Stimulated activated CD4-positive, alpha-beta T cell treated with anti-CD3 and anti-CD28 coated beads, Interleukin-1b, Interleukin-23, amount 100 ng/mL, for 24 hours (primary cell): ENCODE results near the gene TMEM42.
"Not testable (repeated sequence)": the region's sequence is repeated elsewhere in the genome, so short reads cannot be mapped to it uniquely, and the experiment has no call there.

Experiments
- DNase-seq, 4 experiments: peaks; one replicate each; pipeline ENCODE4 v3.0.0-alpha.2; 2020; ENCODE audit warnings: low read depth in 4 of 4, low spot score in 1 of 4

Gene TMEM42

DNA sequence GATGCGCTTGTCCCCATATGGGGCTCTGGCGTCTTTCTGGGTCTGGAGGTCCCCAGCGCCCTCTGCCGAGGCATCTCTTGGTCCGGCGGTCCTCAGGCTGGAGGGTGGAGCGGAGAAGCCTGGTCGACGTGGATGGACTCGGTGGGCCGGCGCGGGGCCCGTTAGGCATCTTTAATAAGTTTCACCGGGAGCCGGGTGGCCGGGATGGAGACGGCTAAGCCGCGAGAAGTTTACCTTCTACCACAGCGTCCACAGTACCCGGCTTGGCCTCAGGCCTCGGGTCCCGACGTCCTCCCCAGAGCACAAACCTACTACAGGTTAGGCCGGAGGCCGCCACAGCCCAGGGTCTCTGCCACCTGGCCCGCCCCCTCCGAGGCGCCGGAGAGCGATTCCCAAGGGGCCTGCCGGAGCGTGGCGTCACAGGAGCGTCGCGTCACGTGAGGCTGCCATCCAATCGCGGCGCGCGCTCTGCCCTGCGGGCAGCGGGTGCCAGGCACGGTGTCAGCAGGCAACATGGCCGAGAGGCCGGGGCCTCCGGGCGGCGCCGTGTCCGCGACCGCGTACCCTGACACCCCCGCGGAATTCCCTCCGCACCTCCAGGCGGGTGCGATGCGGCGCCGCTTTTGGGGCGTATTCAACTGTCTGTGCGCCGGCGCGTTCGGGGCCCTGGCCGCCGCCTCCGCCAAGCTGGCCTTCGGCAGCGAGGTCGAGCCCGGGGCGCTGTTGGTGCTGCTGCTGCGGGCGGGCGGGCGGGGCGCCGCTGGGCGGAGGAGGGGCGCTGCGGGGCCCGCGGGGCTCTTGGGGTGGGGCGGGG lies at the start of gene TMEM42:
TMEM42 (plus strand) TSS at position 501 of the 814 bp plus-strand sequence; CDS start at position 514, 13 bp downstream.
- peak; percentile 72 to 79 (median 76) for DNase-seq

DNA sequence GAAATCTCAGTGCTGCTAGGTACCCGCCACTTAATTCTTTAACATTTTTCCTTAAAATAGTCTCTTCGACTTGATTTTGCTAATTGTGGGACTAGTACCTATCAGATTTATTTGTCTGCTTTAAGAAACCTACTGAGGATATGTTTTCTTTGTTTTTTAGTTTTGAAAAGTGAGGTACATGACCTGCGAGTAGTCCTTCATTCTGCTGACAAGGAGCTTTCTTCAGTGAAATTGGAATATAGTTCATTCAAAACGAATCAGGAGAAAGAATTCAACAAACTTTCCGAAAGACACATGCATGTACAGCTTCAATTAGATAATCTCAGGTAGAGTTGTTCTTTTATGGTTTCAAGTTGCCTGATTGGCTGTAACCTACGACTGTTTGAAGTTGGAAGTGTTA lies 47.0 kb upstream of the TMEM42 start:
- DNase-seq, result no peak

DNA sequence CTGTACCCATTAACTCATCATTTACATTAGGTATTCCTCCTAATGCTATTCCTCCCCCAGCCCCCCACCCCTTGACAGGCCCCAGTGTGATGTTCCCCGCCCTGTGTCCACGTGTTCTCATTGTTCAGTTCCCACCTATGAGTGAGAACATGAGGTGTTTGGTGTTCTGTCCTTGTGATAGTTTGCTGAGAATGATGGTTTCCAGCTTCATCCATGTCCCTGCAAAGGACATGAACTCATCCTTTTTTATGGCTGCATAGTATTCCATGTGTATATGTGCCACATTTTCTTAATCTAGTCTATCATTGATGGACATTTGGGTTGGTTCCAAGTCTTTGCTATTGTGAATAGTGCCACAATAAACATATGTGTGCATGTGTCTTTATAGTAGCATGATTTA lies 45.4 kb upstream of the TMEM42 start:
- not testable (repeated sequence) for DNase-seq

DNA sequence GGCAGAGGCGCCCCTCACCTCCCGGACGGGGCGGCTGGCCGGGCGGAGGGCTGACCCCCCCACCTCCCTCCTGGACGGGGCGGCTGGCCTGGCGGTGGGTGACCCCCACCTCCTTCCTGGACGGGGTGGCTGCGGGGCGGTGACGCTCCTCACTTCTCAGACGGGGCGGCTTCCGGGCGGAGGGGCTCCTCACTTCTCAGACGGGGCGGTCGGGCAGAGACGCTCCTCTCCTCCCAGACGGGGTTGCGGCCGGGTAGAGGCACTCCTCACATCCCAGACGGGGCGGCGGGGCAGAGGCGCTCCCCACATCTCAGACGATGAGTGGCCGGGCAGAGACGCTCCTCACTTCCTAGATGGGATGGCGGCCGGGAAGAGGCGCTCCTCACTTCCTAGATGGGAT lies 40.5 kb upstream of the TMEM42 start:
- not testable (repeated sequence) for DNase-seq

DNA sequence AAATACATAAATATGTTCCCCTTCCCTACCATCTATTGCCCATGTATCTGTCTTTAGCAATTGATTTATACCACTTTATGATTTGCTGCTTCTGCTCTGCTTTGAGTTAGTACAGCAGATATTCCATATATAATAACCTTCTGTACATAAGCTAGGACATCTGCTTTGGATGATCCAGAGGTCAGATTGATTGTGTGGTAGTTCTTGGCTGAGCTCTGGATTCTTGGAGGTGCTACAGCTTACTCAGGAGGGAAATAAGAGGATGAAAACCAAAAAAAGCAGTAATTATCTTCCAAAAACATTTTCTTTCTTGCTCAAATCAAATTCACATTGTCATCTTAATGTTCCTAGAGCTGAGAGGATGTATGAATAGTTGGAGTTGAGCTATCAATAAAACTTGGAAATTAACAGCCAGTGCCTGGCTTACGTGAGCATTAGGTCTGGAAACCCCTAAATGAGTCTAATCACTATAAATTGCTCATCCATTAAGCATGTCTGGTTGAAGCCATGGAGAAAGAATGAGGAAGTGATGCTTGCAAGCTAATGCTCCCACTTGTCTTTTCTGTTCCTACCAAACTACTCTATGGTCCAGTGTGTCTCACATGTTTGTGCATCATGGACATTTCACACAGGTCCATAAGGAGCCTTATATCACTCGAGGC lies 36.3 kb upstream of the TMEM42 start:
- DNase-seq, result no peak

DNA sequence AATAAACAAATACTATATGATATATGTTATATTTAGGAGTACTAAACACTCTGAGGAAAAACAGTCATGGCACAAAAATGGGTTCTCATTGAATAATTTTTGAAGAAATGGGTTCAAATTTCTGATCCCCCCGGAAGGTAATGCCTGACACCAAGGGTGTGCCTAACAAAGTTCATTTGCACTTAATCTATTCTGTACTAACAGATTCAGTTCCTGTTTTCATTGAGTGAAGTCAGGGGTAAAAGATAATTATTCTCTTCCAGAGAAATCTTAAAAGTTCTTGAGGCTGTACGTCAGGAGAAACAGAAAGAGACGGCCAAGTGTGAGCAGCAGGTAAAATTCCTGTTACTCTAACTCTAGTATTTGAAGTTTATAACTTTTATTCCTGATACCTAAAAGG lies 34.5 kb upstream of the TMEM42 start:
- no peak for DNase-seq

DNA sequence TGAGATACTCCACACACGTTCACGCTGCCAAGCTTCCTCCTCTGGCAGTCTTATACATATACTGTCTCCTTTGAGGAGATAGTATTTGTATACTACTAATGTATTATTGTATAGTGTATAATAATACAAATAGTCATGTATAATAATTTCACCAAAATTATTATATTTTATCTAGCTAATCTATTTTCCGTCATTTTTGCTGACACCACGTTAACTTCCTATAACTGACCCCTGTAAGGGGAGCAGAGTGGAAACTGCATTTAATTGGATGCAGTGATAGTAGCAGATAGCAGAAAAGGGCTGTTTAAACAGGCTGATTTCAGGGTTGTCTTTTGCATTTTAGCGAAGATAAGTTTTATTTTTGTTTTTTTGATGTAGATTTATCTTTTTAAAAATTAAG lies 30.5 kb upstream of the TMEM42 start:
- no peak for DNase-seq

DNA sequence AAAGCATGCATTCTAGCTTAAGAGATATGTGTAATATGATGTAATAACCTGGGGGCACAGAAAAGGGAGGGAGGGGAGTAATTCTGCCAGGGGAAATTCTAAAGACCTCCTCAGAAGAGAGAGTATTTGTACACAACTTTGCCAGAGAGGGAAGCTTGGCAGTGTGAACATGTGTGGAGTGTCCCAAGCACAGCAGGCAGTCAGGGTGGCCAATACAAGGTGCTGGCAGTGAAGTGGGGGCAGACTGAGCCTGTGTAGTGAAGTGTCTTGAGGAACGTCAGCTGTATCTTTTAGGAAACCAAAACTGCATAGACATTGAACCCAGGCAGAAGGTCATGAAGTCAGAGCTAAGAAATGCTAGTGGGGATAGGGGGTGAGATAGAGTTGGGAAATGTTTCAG lies 29.7 kb upstream of the TMEM42 start:
- no peak for DNase-seq

DNA sequence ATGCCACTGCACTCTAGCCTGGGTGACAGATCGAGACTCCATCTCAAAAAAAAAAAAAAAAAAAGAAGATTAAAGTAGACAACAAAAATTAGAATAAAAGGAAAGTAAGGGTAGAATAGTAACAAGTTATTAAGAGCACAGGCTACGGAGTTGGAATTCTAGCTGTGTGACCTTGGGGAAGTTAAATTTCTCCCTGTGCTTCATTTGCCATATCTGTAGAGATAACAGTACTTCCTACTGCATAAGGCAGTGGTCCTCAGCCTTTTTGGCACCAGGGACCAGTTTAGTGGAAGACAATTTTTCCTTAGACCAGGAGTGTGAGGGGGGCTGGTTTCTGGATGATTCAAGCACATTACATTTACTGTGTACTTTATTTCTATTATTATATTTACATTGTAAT lies 28.7 kb upstream of the TMEM42 start:
- DNase-seq, result no peak

DNA sequence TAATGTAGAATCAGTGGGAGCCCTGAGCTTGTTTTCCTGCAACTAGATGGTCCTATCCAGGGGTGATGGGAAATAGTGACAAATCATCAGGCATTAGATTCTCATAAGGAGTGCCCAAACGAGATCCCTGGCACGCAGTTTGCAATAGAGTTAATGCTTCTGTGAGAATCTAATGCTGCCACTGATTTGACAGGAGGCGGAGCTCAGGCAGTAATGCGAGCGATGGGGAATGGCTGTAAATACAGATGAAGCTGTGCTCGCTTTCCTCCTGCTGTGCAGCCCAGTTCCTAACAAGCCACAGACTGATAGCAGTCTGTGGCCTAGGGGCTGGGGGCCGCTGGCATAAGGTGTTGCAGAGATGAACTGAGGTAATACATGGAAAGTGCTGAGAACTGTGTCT lies 28.3 kb upstream of the TMEM42 start:
- no peak for DNase-seq

DNA sequence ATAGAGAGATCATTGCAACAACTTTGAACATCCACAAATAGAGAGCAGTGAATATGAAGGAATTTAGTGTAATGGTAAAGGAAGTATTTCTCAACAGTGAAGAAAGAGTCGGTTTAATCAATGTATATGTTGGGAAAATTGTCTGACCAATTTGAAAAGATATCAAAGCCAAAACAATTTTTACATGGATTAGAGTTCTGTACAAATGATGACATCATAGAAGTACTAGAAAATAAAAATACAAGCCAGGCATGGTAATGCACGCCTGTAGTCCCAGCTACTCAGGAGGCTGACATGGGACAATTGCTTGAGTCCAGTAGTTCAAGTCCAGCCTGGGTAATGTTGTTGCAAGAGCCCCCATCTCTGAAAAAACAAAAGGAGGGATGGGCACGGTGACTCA lies 26.0 kb upstream of the TMEM42 start:
- DNase-seq, result no peak

DNA sequence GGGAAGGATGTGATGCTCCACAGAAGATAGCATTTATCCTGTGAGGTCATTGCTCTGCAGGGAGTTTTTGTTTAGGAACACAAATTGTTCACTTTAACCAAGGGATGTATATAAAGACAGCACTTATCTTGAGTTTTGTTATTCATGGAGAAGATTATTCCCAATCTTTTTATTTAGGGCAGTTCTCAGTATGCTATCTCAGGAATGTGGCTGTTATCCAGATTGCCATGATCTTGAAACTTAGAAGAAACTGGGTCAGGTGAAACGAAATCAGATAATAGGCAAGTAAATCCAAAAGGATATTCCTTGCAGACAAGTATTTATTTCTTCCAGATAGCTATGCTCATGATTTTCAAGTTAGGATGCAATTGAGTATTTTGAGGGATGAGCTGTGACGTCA lies 19.3 kb upstream of the TMEM42 start:
- DNase-seq, result no peak

DNA sequence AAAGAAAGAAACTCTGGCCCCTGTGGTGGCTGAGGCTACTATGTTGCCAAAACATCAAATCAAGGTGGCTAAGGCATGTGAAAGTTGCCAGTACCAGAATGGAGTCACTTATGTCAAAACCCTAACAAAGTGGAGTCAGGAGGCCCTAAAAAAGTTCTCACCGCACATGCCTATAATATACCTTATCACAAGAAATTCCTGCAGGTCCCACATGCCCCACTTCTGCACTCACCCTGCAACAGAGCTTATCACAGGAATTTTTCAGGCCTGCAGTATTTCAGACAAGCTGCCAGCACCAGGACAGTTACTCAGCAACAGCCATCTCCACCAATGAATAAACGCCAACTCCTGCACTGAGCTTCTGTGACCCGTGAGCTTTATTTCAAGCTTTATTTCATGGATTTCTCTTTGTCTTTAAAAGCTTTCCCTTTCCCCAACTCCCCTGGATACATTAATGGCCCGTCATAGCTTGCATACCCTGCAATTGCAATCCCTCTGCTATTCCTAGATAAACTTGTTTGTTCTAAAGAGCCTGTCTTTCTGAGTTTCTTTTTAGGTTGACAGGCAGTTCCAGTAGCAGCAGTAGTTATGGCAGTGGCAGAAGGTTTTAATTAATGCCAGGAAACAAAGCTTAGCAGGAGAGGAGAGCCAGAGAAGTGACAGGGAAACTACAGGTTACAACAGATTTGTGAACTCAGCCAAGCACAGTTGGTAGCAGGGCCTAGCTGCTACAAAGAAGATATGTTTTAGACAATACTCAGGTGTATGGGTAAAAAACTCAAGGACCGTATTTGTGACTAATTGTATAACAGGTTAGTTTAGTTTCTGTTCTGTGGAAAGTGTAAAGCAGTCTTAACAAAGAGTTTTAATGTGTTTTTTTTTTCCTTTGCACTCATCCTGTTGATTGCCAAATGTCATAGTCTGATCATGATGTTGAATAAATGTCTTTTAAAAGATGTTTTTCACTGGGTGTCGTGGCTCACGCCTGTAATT lies 15.9 kb upstream of the TMEM42 start:
- no peak for DNase-seq

DNA sequence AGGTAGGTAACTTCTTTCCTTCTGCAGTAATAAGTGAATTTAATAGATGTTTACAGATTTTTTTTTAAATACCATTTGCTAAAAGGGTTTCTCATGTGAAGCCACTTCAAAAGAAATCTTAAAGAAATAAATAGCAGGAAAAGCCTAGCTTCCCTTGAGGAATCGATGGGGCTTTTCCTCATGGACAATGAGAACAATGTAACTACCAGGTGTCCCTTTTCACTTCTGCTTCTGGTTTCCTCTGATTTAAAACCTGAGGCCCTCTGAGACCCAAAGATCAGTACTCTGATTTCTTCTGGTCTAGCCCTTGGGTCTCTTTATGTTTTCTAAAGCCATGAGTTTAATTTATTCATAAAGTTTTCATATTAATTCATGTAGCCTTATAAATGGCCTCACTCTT lies 13.1 kb upstream of the TMEM42 start:
- DNase-seq, result no peak

DNA sequence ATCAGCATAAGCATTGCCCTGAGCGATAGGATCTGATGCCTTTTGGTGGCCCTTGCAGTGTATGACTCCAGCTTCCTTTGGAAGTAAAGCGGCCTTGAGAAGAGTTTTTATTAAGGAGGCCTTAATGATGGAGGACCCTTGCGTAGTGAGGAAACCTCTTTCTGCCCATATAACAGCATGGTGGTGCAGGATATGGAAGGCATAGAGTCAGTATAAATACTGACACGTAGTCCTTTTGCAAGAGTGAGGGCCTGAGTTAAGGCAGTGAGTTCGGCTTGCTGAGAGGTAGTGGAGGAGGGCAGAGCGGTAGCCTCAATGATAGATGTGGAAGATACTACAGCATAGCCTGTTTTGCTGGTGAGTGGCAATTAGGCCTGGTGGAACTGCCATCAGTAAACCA lies 5.0 kb upstream of the TMEM42 start:
- not testable (repeated sequence) for DNase-seq

DNA sequence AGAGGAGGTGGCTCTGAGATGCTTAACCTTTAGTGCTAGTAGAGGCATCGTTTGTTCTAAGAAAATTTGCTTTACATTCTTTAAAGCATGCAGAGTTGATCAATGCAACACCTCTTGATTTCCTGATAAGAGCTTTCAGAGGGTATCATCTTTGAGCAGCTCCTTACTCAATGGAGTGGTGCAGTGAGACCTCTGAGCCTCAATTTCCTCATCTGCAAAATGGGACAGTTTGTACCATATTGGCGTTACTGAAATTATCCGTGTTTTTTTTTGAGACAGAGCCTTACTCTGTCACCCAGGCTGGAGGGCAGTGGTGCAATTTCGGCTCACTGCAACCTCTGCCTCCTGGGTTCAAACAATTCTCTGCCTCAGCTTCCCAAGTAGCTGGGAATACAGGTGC lies 1.6 kb upstream of the TMEM42 start:
- no peak for DNase-seq

DNA sequence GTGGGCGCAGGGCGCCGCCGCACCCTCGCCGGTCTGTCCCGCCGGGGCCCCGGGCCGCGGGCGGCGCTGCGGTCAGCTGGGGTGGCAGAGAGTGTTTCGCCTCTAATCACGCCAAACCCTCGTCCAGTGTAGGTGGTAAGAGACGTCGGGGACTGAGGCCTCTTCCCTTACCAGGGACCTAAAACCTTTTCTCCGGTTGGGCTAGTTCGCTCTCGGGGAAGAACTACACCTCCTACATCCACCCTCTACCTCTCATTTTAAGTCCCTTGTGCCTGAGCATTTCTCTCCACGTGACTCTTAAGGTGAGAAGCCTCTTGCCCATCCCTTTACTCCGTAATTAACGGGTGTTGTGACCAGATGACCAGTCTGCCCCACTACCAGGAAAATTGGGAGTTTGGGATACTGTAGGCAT lies 520 bp downstream of the TMEM42 start:
- no peak for DNase-seq

DNA sequence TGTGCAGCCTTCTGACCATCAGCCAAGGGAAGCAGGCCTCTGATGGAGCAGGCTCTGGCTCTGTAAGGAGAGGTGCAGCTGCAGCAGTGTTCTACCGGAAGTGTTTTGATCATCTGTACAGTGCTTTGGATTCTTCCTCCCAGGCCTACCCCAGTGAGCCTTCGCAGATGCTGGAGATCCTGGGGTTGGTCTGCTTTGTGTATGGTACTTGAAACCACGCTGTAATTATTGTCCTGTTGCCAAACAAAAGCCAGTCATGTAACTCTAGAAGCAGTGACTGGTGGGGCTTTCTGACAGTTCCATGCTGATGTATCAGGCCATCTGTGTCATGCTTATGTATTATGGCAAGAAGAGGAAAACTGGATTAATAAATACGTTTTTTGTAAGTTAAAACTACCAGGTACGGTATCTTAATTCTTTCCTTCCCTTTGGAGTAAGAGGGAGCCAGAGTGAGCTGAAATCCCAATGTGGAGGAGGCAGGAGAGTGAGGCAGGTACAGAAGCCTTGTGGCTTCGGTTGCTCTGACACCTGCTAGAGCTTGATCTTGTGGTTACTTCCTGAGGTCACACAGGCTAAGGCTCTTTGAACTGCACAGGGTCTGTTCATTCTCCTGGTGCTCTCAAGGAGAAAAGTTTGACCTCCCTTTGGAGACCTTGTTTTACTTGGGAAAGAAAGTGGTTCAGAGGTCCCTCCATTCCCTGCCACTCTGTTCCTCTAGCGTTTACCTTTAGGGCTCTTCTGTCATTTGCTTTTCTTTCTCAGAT lies 3.7 kb downstream of the TMEM42 start:
- DNase-seq, result no peak

DNA sequence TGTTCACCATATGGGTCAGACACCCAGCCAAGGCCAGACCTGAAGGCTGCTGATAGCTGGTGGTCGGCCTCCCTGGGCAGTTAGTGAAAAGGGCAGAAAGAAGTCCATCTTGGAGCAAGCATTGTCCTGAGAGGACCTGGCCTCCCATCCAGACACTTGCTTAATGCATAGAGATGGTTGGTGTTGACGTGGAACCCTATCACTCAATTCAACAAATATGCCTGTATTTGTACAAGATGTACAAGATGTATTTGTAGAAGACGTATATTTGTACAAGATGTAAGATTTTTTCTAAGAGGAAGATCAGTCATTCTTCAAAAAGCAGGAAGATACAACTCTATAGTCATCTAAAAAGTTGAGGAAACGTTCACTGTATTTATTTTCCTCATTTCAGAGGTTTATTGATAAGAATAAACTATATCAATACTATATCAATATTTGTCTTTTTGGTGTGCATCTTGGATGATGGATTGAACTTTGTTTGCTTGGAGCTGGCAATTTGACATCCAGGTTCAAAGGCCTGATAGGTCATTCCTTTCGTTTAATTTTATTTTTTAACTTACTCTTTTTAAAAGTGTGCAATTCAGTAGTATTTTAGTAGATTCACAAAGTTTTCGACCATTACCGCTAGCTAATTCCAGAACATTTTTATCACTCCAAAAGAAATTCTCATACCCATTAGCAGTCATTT lies 5.9 kb downstream of the TMEM42 start:
- no peak for DNase-seq

DNA sequence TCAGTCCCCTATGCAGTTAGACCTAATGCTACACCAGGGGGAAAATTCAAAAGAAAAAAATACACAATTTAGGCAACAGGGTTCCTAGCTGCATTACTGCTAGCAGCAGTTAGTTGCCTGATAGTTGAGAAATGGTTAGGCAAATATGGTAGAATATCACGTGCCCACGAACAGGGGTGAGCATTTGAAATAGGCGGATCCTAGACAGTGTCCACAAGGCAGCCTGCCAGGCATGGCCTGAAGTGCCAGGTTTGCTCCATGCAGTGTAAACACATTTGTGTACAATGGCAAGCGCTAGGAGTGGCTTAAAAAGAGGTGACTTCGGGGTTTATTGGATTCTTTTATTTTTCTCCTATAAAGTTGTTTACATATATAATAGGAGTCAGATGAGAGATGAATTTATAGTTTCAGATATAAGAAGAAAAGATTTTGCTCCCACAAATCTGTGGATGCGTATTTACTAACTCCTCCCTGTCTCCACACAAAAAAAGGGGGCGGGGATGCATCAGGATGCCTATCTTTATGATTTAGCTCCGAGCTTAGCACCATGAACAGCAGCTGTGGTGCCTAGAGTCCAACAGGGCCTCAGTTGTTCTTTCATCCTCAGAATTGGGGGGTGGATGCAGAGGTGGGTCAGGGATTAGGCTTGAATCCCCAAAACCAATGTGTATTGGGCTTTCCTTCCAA lies 8.8 kb downstream of the TMEM42 start:
- DNase-seq, result no peak
